Measurements from ENCODE around the gene RAB40C.

- TF ChIP-seq, protein P1, sequence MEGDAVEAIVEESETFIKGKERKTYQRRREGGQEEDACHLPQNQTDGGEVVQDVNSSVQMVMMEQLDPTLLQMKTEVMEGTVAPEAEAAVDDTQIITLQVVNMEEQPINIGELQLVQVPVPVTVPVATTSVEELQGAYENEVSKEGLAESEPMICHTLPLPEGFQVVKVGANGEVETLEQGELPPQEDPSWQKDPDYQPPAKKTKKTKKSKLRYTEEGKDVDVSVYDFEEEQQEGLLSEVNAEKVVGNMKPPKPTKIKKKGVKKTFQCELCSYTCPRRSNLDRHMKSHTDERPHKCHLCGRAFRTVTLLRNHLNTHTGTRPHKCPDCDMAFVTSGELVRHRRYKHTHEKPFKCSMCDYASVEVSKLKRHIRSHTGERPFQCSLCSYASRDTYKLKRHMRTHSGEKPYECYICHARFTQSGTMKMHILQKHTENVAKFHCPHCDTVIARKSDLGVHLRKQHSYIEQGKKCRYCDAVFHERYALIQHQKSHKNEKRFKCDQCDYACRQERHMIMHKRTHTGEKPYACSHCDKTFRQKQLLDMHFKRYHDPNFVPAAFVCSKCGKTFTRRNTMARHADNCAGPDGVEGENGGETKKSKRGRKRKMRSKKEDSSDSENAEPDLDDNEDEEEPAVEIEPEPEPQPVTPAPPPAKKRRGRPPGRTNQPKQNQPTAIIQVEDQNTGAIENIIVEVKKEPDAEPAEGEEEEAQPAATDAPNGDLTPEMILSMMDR (IDR thresholded peaks at IDR 0.05; ENCODE audit: low read depth, low read length): no peak
- TF ChIP-seq EZH2phosphoT487 (IDR thresholded peaks at IDR 0.05; ENCODE audit: low read depth): no peak
Measured at GRCh38 chr16:622920-623280, 33.0 kb downstream of the RAB40C start.
